VCaP (cell line): Measurements from ENCODE around the gene ABCB1.

Experiments used
- H3K27ac ChIP-seq: fragments of 450-650 bp; 2 replicates; pipeline ENCODE4 v1.5.1; 2017
- CTCF ChIP-seq: fragments of 450-650 bp; conservative IDR thresholded peaks from 2 replicates; pipeline ENCODE4 v1.5.1; 2017; ENCODE audit warnings: mild to moderate bottlenecking, moderate library complexity

The ABCB1 gene

GRCh38 chr7:87624628-87625027, 23.9 kb upstream of the ABCB1 start:
- peak; percentile 38 for TF ChIP-seq CTCF
- H3K27ac ChIP-seq, result no peak overlapping the region

GRCh38 chr7:87615197-87615596, 14.5 kb upstream of the ABCB1 start:
- TF ChIP-seq CTCF, result no peak

GRCh38 chr7:87609916-87610315, 9.2 kb upstream of the ABCB1 start:
- no peak overlapping the region for H3K27ac ChIP-seq
- TF ChIP-seq CTCF, result no peak

More at GRCh38 chr7:87615197-87615596, 14.5 kb upstream of the ABCB1 start:
- no peak overlapping the region for H3K27ac ChIP-seq

- H3K27ac ChIP-seq, result no peak overlapping the region
- no peak for TF ChIP-seq CTCF
Measured at GRCh38 chr7:87608431-87608830, 7.7 kb upstream of the ABCB1 start.

- no peak for TF ChIP-seq CTCF
- no peak overlapping the region for H3K27ac ChIP-seq
Measured at GRCh38 chr7:87604264-87604663, 3.6 kb upstream of the ABCB1 start.

- no peak for TF ChIP-seq CTCF
- no peak overlapping the region for H3K27ac ChIP-seq
Measured at GRCh38 chr7:87599336-87599735, 1.3 kb downstream of the ABCB1 start.

GRCh38 chr7:87598234-87599009, 2.3 kb downstream of the ABCB1 start:
- H3K27ac ChIP-seq, result no peak overlapping the region

More at GRCh38 chr7:87598234-87599009, 2.3 kb downstream of the ABCB1 start:
- TF ChIP-seq CTCF, result no peak
